GM21825 (cell line): ENCODE data around the gene ICAM3.
A peak's percentile ranks its signal among the peaks of the same experiment; 100 is the strongest.
"Not testable (repeated sequence)": the region's sequence is repeated elsewhere in the genome, so short reads cannot be mapped to it uniquely, and the experiment has no call there.

ENCODE experiments used
- ATAC-seq: cut with Tn5 transposase; IDR thresholded peaks from one replicate; pipeline ENCODE4 v1.9.1; 2021; ENCODE audit warnings: mild to moderate bottlenecking, moderate library complexity; ENCODE audit not compliant: unreplicated experiment

Gene ICAM3

GRCh38 chr19:10346509-10346908 lies 7.1 kb upstream of the ICAM3 start:
- ATAC-seq, result no peak

DNA sequence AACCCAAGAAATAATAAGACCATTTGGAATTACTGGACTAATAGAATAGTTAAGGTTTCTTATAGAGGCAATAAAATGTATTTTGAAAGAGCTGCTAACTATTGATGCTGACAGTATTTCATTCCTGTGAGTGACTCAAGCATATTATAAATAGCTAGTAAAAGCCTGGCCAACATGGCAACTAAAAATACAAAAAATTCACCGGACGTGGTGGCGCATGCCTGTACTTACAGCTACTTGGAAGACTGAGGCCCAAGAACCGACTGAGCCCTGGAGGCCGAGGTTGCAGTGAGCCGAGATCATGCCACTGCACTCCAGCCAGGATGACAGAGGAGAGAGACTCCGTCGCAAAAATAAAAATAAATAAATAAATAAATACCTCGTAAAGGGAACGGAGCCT lies 5.4 kb upstream of the ICAM3 start:
- no peak for ATAC-seq

- no peak for ATAC-seq
These were observed 4.1 kb upstream of the ICAM3 start for GRCh38 chr19:10343495-10343894.

DNA sequence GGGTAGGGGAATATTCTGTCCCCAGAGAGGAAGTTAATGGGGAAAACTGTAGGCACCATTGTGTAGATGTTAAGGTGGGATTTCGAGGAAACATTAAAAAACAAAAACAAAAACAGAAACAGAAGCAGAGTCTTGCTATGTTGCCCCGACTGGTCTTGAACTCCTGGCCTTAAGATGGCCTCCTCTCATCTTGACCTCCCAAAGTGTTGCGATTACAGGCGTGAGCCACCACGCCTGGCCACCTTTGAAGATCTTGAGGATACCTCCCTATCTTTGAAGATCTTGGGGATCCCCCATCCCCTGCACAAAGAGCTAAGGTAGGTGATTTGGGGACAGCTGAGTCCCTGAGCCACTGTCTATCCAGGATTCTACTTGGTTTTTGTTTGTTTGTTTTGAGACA lies 553 bp upstream of the ICAM3 start:
- ATAC-seq, result no peak

DNA sequence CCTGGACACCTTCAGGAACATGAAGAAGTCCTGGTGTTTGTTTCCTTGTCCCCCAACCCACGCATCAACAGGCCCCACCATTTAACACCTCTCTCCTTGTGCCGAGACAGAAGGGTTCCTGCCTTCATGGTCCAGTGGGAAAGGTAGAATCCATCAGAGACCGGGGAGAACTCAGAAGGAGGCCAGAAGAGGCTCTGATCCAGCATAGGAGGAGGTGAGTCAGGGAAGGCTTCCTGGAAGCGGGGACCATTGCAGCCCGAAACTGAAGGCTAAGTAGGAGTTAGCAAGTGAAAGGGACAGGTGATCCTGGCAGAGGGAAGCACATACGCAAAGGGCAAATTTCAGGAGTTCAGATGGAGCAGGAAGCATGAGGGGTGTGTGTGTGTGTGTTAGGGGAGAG lies 484 bp downstream of the ICAM3 start:
- no peak for ATAC-seq

- not testable (repeated sequence) for ATAC-seq
These were observed 2.7 kb downstream of the ICAM3 start for GRCh38 chr19:10336725-10337124.

DNA sequence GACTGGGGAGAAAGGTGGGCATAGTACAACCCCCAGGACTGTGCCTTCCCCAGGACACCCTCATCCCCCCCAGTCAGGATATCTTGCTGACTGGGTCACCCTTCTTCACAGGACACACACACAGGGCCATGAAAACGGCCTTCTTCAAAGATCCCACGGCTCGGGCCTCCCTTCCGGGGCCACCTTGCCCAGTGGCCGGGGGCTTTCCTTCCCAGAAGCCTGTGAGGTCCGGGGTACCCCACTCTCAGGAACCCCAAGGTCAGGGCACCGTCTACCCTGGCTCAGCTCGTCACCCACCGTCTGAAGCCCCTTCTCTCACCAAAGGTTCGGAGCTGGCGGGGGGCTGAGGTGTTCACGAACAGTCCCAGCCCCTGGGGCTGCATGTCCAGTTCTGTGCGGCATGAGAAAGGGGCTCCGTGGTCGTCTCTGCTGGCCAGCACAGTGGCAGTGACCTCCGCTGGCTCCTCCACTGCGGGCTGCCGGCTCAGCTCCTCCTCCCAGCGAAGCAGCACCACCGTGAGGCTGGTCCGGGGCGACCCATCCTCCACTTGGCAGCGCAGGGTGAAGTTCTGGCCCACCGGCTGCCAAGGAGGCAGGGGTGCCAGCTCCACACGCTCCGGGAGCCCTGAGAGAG lies 4.0 kb downstream of the ICAM3 start:
- no peak for ATAC-seq

GRCh38 chr19:10334588-10335351 lies 4.7 kb downstream of the ICAM3 start:
- ATAC-seq, result no peak

- no peak for ATAC-seq
These were observed 5.5 kb downstream of the ICAM3 start for GRCh38 chr19:10333758-10334587.

GRCh38 chr19:10332965-10333757 lies 6.3 kb downstream of the ICAM3 start, which contains the start of gene RAVER1:
Gene RAVER1 (minus strand): TSS chr19:10333529. CDS start chr19:10333507, 22 bp downstream.
- peak; percentile 60 for ATAC-seq

- ATAC-seq, result no peak
These were observed 7.1 kb downstream of the ICAM3 start for GRCh38 chr19:10332158-10332964.

GRCh38 chr19:10329555-10329954 lies 9.9 kb downstream of the ICAM3 start:
- no peak for ATAC-seq

GRCh38 chr19:10328558-10329429 lies 10.6 kb downstream of the ICAM3 start:
- ATAC-seq, result no peak

GRCh38 chr19:10327793-10328192 lies 11.6 kb downstream of the ICAM3 start:
- ATAC-seq, result no peak

DNA sequence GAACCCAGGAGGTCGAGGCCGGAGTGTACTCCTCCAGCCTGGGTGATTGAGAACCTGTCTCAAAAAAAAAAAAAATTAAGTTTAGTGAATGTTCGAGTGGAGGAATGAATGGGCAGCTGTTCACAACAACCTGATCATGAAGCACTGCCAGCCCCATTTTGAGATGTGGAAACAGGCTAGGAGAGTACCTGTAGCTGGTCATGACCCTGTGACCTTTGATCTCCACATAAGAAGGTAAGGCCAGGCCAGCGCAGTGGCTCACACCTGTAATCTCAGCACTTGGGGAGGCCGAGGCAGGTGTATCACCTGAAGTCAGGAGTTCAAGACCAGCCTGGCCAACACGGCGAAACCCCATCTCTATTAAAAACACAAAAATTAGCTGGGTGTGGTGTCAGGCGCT lies 13.7 kb downstream of the ICAM3 start:
- ATAC-seq, result no peak

- no peak for ATAC-seq
These were observed 17.3 kb downstream of the ICAM3 start for GRCh38 chr19:10321874-10322835.

DNA sequence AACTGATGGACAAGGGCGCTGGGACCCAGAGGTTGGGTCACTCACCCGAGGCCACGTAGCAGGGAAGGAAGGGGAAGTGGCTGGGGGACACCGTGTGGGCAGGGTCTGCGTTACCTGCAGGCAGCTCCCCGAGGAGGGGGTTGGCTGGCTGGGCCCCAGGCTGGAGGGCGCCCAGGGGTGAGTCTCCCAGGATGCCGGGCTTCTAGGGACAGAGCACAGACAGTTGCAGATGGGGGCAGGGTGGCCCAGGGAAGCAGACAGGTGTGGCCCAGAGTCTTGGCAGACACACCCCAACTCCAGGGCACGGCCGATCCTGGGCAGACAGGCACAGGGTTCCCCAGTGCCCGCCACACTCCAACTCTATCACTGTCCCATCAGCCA lies 18.0 kb downstream of the ICAM3 start:
- ATAC-seq, result no peak
